HG03103 (cell line): ENCODE results near the gene SLC25A51.
"Not testable (repeated sequence)": the region's sequence is repeated elsewhere in the genome, so short reads cannot be mapped to it uniquely, and the experiment has no call there.

ENCODE experiments used
- ATAC-seq: cut with Tn5 transposase; IDR thresholded peaks from one replicate; pipeline ENCODE4 v1.9.1; 2021; ENCODE audit warnings: low read depth; ENCODE audit not compliant: unreplicated experiment

SLC25A51 gene

GRCh38 chr9:37920471-37921167, 16.7 kb upstream of the SLC25A51 start:
- no peak for ATAC-seq

- ATAC-seq, result no peak
Observed at GRCh38 chr9:37919956-37920335, 16.0 kb upstream of the SLC25A51 start.

- ATAC-seq, result no peak
Observed at GRCh38 chr9:37919246-37919955, 15.5 kb upstream of the SLC25A51 start.

- no peak for ATAC-seq
Observed at GRCh38 chr9:37918665-37919170, 14.8 kb upstream of the SLC25A51 start.

GRCh38 chr9:37917801-37918664, 14.1 kb upstream of the SLC25A51 start:
- ATAC-seq, result no peak

- ATAC-seq, result no peak
Observed at GRCh38 chr9:37917313-37917731, 13.4 kb upstream of the SLC25A51 start.

GRCh38 chr9:37916471-37917312, 12.8 kb upstream of the SLC25A51 start:
- ATAC-seq, result no peak

- no peak for ATAC-seq
Observed at GRCh38 chr9:37915911-37916470, 12.1 kb upstream of the SLC25A51 start.

- ATAC-seq, result no peak
Observed at GRCh38 chr9:37914701-37915358, 10.9 kb upstream of the SLC25A51 start.

GRCh38 chr9:37914154-37914551, 10.2 kb upstream of the SLC25A51 start:
- ATAC-seq, result no peak

- peak; percentile 69 for ATAC-seq
Observed at GRCh38 chr9:37913480-37914153, 9.7 kb upstream of the SLC25A51 start.

- ATAC-seq, result no peak
Observed at GRCh38 chr9:37911271-37911681, 7.3 kb upstream of the SLC25A51 start.

- ATAC-seq, result no peak
Observed at GRCh38 chr9:37910271-37910670, 6.3 kb upstream of the SLC25A51 start.

GRCh38 chr9:37909836-37910235, 5.9 kb upstream of the SLC25A51 start:
- not testable (repeated sequence) for ATAC-seq

- no peak for ATAC-seq
Observed at GRCh38 chr9:37909326-37909725, 5.4 kb upstream of the SLC25A51 start.

GRCh38 chr9:37908698-37909186, 4.8 kb upstream of the SLC25A51 start:
- no peak for ATAC-seq

- no peak for ATAC-seq
Observed at GRCh38 chr9:37908283-37908682, 4.4 kb upstream of the SLC25A51 start.
